Suprapubic skin (tissue), 4 donors: ENCODE measurements around the gene PI4K2B.

Source experiments
- CTCF ChIP-seq, 2 donors: fragments of 200-600 bp in 1 of 2; fragments of 450-650 bp in 1 of 2; sonication (generic) in 1 of 2; IDR thresholded peaks; one replicate each; pipeline ENCODE4 v1.5.1; 2016 to 2019; ENCODE audit warnings: antibody characterized with exemption in 2 of 2, mild to moderate bottlenecking in 1 of 2, moderate library complexity in 1 of 2
- EP300 ChIP-seq: sonication (generic); formaldehyde crosslinking; IDR thresholded peaks from one replicate; pipeline ENCODE4 v1.6.1; 2017; ENCODE audit warnings: antibody characterized with exemption
- POLR2A ChIP-seq, 2 donors: fragments of 450-650 bp; IDR thresholded peaks; one replicate each; pipeline ENCODE4 v1.6.1; 2017; ENCODE audit warnings: antibody characterized with exemption in 2 of 2, mild to moderate bottlenecking in 2 of 2, moderate library complexity in 2 of 2
- POLR2AphosphoS5 ChIP-seq, 3 donors: sonication (generic); formaldehyde crosslinking; IDR thresholded peaks; one replicate each; pipeline ENCODE4 v1.6.1; 2017; ENCODE audit warnings: antibody characterized with exemption in 3 of 3

- TF ChIP-seq POLR2AphosphoS5 (IDR thresholded peaks at IDR 0.05) (no peak), EP300 (no peak), CTCF (IDR thresholded peaks at IDR 0.05) (no peak), POLR2A (IDR thresholded peaks at IDR 0.05) (no peak)
These were observed 49.8 kb upstream of the PI4K2B start for GRCh38 chr4:25184056-25184455.
